Measurements from ENCODE around the gene FAM171A1.

DNA sequence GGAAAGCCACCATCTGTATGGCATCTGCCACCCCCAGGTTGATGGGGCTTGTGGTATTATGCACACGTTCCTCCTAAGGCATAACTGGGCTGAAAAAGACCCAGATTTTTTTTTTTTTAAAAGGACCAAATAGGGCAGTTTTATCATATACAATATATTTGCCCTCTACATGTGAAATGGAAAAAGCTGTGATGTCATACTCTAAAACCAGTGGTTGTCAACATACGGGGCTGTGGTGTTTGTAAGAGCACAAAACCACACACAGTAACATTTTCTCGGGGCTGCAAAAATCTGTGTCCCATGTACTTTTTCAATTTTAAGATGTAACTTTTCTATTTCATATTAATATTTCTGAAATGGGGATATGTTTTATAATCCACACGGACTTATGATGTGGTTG, 34.9 kb downstream of the FAM171A1 start:
- TF ChIP-seq, protein P1, sequence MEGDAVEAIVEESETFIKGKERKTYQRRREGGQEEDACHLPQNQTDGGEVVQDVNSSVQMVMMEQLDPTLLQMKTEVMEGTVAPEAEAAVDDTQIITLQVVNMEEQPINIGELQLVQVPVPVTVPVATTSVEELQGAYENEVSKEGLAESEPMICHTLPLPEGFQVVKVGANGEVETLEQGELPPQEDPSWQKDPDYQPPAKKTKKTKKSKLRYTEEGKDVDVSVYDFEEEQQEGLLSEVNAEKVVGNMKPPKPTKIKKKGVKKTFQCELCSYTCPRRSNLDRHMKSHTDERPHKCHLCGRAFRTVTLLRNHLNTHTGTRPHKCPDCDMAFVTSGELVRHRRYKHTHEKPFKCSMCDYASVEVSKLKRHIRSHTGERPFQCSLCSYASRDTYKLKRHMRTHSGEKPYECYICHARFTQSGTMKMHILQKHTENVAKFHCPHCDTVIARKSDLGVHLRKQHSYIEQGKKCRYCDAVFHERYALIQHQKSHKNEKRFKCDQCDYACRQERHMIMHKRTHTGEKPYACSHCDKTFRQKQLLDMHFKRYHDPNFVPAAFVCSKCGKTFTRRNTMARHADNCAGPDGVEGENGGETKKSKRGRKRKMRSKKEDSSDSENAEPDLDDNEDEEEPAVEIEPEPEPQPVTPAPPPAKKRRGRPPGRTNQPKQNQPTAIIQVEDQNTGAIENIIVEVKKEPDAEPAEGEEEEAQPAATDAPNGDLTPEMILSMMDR (IDR thresholded peaks at IDR 0.05), result no peak
- TF ChIP-seq POLR2AphosphoS5 (IDR thresholded peaks at IDR 0.05) (no peak), POLR2A (IDR thresholded peaks at IDR 0.05) (no peak)

Data from prostate gland (tissue), 2 donors.